AG09319 (cell line): ENCODE results near the gene ARL6IP6.
A peak's percentile ranks its signal among the peaks of the same experiment; 100 is the strongest.
"Not testable (repeated sequence)": the region's sequence is repeated elsewhere in the genome, so short reads cannot be mapped to it uniquely, and the experiment has no call there.

Experiments used
- DNase-seq: peaks from one replicate; pipeline ENCODE4 v3.0.0-alpha.2; 2010; ENCODE audit warnings: low read depth; ENCODE audit errors: extremely low read depth
- CTCF ChIP-seq: IDR thresholded peaks from 2 replicates; pipeline ENCODE4 v1.5.1; 2011; ENCODE audit warnings: low read depth, mild to moderate bottlenecking, inconsistent platforms, low read length, moderate library complexity

The ARL6IP6 gene

DNA sequence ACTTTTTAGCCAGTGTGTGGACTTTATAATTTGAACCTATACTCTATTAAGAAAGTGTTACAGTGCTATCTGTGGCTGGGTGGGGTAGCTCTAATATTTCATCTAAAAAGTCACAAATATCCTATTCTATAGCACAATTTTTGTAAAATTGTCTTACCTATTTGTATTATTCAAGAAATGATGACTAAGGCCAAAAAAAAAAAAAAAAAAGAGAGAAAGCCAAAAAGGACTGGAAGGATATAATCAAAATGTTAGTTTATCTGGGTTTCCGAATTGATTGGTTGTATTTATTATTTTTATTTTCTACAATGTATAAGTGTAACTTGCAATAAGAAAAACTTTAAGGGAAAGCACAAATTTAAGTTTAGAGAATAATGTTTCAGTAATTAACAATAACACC lies 5.5 kb downstream of the ARL6IP6 start:
- TF ChIP-seq CTCF: no peak
- no peak for DNase-seq

- TF ChIP-seq CTCF: no peak
- DNase-seq: no peak
These were observed 11.4 kb downstream of the ARL6IP6 start for GRCh38 chr2:152729844-152730243.

GRCh38 chr2:152730591-152731333 lies 12.3 kb downstream of the ARL6IP6 start:
- no peak for TF ChIP-seq CTCF
- DNase-seq: no peak

DNA sequence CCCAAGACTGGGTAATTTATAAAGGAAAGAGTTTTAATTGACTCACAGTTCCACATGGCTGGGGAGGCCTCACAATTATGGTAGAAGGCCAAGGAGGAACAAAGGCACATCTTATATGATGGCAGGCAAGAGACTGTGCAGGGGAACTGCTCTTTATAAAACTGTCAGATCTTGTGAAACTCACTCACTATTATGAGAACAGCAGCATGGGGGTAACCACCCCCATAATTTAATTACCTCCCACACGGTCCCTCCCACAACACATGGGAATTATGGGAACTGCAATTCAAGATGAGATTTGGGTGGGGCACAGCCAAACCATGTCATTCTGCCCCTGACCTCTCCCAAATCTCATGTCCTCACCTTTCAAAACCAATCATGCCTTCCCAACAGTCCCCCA lies 19.1 kb downstream of the ARL6IP6 start:
- not testable (repeated sequence) for DNase-seq

DNA sequence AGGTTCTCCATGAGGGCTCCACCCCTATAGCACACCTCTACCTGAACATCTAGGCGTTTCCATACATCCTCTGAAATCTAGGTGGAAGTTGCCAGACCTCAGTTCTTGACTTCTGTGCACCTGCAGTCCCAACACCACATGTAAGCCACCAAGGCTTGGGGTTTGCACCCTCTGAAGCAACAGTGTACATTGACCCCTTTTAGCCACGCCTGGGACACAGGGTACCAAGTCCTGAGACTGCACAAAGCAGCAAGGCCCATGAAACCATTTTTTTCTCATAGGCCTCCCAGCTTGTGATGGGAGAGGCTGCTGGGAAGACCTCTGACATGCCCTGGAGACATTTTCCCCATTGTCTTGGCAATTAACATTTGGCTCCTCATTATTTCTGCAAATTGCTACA lies 20.0 kb downstream of the ARL6IP6 start:
- no peak for DNase-seq
- TF ChIP-seq CTCF: no peak

- not testable (repeated sequence) for DNase-seq
These were observed 21.3 kb downstream of the ARL6IP6 start for GRCh38 chr2:152739705-152740104.

- TF ChIP-seq CTCF: peak; percentile 78
- peak; percentile 20 for DNase-seq
These were observed 22.4 kb downstream of the ARL6IP6 start for GRCh38 chr2:152740743-152741328.

- peak; percentile 32 for TF ChIP-seq CTCF
- no peak for DNase-seq
These were observed 24.6 kb downstream of the ARL6IP6 start for GRCh38 chr2:152743002-152743401.

GRCh38 chr2:152747751-152748150 lies 29.3 kb downstream of the ARL6IP6 start:
- not testable (repeated sequence) for DNase-seq
